Activated CD8-positive, alpha-beta memory T cell treated with anti-CD3 and anti-CD28 coated beads for 48 hours (primary cell): Measurements from ENCODE around the gene RAB8B.
"Not testable (repeated sequence)": the region's sequence is repeated elsewhere in the genome, so short reads cannot be mapped to it uniquely, and the experiment has no call there.

Experiments
- DNase-seq, 3 experiments: peaks; one replicate each; pipeline ENCODE4 v3.0.0-alpha.2; 2020; ENCODE audit warnings: low read depth in 2 of 3, low spot score in 2 of 3

Gene RAB8B

DNA sequence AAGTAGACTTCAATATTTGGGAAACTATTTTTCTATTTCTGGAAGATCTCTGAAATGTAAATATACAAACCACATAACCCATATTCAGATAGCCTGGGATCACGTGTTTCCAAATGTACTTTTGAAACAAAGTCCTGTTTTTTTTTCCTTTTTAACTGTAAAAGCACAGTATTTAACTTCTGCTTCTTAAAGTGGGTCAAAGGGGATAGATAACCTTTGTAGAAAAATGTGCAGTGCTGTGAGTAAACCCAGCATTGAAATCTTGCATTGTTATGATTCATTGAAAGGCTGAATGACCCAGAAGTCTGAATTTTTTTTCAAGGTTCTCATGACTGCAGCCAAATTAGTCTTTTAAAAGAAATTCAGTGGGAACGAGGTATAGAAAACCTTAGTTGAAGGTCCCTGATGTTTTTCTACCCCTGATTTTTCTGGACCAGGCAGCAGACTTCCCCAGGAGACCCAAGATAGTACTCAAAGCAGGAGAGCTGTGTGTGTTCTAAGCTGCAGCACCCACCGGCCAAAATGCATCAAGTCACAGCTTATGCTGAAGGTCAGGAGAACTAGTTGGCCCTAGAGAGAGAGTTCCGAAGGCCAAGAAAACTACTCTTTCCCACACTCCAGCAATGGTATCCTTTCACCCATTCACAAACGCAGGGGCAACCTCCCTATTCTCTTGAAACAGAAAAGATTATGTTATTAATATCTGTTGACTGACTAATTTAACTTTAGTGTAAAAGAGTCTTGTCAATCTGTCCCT, 44.4 kb downstream of the RAB8B start:
- no peak for DNase-seq

DNA sequence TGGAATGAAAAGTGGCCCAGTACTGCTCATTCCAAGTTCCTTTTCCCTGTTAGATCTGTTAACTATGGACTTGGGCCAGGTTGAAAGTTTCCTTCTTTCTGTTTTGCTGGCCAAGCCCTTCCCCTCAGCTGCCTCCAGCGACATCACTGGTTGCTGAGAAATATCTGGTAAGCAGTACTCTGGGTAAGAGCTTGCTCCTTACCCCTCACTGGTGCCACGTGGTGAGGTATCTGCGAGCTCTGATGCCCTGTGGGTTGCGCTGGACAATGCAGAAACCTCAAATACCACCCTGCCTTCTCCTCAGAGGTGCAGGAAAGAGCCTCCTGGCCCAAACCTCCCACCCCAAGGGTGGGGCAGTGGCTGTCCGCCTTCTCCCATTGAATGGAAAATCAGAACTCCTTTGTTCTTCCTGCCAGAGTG, 45.1 kb downstream of the RAB8B start:
- DNase-seq: no peak

DNA sequence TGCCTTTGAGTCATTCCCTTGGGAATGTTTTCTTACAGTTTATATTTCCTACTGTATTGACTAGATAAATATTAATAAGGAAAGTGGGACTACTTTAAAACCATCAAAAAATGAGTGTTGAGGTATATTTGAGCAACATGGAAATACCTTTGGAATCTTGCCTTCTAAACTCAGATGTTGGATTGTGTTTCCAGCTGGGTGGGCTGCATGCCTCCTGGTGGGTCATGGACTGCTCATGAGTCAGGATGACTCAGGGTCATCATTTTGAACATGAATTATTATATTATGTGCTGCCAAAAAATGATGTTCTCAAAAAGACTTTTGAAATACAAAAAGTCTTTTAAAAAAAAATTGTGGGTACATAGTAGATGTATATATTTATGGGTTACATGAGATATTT, 46.9 kb downstream of the RAB8B start:
- DNase-seq: no peak

DNA sequence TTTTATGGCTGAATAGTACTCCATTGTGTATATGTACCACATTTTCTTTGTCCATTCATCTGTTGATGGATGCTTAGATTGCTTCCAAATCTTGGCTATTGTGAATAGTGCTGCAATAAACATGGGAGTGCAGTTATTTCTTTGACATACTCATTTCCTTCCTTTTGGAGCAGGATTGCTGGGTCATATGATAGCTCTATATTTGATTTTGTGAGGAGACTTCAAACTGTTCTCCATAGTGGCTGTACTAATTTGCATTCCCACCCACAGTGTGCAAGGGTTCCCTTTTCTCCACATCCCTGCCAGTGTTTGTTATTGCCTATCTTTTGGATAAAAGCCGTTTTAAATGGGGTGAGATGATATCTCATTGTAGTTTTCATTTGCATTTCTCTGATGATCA, 47.7 kb downstream of the RAB8B start:
- not testable (repeated sequence) for DNase-seq

DNA sequence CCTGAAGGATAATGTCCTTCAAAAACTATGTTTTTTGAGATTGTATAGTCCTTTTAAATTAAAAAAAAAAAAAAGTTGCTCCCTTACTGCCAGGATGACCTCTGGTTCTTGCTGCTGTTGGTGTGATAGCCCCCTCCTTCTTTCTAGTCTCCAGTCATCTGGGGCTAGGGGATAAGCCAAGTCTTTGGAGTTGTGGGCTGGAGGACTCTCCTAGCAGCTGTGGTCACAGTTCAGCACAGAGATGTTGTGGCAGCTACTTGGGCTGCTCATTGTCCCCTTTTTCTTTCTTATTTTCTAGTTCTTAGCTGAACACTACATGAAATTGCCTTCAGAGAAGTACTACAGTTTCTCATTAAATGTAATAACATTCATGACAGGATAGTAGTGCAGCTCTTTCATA, 48.8 kb downstream of the RAB8B start:
- DNase-seq: no peak

DNA sequence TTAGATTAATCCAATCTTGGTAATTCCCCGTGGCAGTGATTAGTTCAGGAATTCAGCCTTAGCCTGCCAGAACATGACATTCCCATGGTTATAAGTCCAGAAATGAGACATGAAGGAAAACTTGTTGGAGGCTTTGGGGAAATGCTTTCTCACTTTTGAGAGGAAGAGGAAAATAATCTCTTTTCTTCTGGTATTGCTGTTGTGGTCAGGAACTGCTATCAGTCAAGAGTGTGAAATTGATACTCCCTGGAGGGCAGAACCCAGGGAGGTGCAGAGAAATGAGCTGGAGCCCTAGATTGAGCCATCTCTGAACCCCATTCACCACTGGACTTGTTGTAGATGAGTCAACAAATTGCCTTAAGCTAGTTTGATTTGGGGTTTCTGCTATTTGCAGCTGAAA, 49.4 kb downstream of the RAB8B start:
- DNase-seq: no peak

DNA sequence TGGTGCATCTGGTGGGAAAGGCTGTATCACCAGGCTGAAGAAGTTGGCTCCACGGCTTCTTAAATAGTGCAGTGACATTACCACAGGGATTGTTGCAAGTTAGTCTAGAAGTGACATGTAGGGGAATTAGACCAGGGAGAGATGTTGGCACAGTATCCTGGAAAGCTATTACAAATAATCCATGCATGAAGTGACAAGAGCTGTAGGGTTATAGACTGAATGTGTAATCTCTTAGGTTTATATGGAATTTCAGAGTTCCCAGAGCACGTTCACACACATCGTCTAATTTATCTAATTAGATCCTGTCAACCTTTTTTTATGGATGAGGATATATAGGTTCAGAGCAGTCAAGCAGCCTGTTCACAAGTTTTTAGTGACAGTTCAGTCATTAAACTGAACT, 50.7 kb downstream of the RAB8B start:
- DNase-seq: no peak

DNA sequence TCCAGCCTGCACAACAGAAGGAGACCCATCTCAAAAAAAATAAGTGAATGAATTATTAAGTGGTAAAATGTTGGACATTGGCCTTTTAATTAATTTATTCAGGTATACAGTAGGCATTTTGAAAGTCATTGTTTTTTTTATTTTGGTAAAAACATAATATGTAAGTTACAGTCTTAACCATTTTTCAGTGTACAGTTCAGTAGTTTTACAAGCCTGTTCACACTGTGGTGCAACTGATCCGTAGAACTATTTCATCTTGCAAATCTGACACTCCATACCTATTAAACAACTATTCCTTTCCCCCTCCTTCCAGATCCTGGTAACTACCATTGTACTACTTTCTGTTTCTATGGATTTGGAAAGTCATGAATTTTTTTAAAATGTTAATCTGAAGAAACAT, 51.9 kb downstream of the RAB8B start:
- no peak for DNase-seq

DNA sequence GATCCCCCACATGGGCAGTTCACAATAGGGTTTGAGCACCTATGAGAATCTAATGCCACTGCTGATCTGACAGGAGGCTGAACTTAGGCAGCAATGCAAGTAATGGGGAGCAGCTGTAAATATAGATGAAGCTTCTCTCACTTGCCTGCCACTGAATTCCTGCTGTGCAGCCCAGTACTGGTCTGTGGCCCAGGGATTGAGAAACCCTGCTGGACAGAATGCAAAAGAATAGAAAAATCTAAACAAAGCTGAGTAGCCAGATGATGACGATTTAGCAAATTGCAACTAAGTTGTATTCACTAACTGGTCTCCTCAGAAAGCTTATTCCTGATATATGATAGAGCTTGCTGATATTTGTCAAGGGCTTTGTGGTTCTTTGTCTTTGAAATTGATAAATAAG, 53.7 kb downstream of the RAB8B start:
- DNase-seq: no peak

DNA sequence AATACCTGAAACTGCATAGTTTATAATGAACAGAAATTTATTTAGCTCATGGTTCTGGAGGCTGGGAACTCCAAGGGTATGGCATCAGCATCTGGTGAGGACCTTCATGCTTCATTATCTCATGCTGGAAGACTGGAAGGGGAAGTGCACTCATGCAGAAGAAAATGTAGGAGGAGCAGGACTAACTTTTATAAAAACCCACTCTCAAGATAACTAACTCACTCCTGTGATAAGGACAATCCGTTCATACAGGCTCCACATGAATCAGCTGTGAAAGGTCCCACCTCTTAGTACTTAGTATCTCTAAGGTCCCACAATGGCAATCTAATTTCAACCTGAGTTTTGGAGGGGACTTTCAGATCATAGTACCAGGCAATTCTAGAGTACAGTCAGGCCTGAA, 54.4 kb downstream of the RAB8B start:
- no peak for DNase-seq

DNA sequence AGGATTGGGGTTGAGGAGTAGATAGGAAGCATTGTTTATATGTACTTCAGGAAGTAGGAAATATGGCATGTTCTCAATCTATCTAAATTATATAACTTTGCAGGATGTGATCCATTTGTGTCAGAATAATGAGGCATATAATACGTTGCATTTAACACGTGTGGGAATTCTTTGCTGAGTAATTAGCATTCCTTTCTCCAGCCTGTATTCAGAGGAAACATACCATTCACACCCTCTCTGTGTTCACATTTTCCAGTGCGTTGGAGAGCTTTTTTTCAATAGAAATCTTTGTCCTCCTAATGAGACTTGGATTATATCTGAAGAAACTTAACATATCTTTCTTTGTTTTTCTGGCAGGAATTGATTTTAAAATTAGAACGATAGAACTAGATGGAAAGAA, 55.0 kb downstream of the RAB8B start:
- DNase-seq: no peak

DNA sequence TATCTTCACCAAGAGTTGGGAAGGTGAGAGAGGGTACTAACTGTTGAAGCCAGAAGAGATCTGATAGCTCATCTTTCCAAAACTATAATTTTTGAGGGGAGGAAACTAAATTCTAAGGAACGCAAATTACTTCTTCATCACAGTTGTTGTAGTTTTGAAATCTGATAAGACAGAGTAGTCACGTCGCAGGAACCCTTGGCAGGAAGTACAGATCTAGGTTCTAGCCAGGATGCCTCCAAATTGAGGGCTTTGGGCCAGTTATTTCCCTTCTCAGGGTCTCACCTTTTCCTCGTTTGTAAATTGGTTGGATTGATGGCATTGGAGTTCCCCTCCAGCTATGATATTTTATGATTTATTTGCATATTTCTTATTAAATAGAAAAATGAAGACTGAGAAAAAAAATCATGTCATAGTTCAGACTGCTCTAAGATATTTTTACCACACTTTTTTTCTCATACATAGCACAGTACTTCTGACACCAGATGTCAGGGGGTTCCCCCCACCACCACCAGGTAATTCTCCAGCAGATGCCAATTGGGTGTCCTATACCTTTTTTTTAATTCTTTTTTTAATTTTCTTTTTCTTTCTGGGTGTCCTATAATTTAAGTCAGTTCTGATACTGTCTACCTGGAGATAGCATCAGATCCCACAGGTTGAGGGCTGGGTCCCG, 55.7 kb downstream of the RAB8B start:
- no peak for DNase-seq

DNA sequence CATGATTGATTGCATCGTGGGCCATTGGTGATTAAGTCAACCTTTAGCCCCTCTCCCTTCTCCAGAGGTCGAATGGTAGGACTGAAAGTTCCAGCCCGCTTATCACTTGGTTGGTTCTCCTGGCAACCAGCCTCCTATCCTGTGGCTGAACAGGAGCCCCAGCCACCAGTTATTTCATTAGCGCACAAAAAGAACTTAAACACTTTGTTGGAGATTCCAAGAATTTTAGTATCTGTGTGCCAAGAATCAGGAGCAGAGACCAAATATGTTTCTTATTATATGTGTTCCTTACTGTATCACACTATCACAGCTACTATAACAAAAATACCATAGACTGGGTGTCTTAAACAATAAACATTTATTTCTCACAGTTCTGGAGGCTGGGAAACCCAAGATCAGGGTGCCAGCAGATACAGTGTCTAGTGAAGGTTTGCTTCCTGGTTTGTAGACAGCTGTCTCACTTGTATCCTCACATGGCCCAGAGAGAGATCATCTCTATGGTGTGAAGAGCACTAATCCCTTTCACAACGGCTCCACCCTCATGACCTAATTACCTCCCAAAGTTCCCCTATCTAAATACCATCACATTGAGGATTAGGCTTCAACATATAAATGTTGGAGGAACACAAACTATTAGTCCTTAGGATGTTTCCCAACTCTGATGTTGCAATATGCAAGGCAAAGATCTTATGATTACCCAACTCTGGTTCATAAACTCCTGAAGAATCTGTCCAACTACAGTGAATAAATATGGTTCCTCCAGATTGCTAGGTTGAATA, 57.5 kb downstream of the RAB8B start:
- no peak for DNase-seq

DNA sequence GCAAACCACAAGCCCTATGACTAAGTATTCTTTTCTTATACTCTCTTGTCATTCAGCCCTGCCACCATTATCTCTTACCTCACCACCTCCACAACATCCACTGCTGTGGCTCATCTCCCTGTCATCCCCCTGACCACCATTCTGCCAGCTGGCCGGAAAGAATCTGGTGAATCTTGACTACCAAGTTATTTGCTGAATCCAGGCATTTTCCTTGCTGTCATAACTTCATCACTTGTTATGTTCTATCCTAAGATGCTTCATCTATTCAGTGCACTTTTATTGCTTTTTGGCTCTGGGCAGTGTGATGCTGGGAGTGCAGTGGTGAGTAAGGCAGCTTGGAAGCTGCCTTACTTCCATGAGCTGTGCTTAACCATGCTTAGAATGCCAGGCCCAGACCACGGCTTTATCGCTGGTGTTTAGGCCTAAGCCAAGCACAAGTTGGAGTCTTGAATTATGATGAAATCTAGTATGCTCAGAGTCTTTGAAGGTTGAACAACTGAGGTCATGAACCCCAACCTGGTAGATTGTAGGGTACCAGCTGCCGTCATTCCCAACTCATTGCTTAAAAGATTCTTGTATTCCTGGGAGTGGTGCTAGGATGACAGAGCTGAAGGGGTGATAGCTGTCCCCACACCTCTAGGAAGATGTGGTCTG, 61.0 kb downstream of the RAB8B start:
- no peak for DNase-seq

DNA sequence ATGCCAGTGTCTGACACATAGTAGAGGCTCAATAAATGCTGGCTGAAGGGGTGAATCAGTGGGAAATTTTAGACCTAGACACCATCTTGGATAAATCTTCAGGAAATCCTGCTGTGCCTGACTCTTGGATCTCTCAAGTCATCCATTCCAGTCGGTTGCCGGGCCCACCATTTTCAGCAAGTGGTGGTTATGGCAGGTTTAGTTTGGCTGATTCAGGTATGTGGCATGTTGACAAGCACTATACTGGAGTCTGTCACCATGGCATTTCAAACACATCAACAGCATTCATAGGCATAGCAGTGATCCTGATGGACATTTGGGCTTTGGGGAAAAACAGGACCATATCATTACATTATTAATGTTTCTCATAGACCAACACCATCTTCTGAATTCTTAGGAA, 62.3 kb downstream of the RAB8B start:
- no peak for DNase-seq

DNA sequence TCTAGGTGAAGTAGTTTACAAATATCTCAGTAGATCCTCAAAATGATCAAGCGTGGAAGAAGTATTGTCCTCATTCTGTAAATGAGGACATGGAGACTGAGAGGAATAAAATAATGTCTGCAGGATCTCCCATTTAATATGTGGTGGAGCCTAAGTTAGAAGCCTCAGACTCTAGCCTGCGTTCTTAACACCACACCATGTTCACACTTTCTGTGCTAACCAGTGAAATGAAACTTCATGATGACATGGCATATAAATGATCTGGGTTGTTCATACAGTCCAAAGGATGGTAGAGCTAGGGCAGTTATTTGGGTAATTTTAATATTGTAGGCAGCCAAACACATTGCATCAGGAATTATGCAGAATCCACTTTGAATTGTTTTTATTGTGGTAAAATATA, 62.9 kb downstream of the RAB8B start:
- DNase-seq: no peak

DNA sequence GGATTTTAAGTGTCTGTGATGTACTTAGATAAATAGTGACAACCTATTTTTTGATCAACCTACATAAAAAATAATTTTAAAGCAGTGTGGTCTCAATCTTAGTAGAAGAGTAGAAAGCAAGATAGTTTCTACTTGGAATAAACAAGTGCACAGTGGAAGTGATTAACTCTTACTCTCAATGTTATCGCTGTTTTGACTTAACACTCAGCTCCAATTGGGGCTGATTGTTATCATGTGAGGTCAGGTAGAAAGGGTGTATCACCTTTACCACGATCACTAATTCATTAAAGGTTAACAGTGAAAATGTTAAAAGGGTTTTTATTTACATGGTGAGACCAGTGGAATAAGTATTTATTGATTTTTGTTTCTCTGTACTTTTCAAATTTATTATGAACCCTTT, 65.6 kb downstream of the RAB8B start:
- no peak for DNase-seq

DNA sequence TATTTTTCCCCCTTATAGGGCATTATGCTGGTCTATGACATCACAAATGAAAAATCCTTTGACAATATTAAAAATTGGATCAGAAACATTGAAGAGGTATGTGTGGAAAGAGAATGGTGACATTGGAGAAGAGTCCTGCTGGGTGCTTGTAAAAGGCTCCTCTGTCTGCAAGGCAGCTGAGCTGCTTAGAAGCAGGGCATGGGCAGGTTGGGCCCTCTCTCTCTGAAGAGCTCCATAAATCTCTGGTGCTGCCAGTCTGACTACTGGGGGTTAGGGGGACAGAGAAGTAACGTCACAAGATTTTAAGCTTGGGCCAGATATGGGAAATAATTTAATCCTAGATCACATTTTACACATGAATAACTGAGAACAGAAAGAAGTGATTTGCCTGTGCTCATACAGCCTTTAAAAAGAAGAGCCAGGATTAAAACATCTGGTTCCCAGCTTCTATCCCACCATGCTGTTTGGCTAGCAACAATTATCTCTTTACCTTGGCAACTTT, 66.1 kb downstream of the RAB8B start:
- no peak for DNase-seq

DNA sequence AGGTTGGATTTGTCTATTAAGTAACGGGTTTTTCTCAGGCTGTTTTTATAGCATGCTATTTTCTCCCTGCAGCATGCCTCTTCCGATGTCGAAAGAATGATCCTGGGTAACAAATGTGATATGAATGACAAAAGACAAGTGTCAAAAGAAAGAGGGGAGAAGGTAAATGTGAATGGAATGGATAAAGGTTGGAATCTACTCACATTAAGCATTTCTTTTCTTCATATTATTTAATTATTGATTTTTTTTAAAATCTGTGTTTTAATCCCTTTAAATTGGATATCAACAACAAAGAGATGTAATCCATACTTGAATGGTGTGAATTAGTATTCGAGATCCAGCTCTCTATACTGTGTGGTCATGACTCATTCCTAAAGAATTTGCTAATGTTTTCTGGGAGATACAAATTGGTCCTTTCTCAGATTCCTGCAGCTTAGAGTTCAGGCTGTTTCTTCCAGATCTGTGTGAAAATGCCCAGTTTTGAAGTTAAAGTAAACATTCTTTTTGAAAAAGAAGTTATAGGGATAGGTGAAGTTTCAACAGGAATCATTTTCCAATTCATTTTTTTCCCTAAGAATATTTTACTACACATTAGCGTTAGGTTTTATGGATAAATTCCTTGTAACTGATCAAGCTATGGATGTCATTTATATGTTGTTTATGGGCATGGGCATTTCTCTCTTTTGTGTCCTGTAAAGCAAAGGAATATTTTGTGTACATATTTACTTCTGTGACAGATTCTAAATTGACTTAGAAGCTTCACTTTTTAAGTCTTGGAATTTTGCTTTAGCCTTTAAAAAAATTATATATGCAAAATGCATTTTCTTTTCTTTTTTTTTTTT, 67.2 kb downstream of the RAB8B start:
- DNase-seq: no peak

DNA sequence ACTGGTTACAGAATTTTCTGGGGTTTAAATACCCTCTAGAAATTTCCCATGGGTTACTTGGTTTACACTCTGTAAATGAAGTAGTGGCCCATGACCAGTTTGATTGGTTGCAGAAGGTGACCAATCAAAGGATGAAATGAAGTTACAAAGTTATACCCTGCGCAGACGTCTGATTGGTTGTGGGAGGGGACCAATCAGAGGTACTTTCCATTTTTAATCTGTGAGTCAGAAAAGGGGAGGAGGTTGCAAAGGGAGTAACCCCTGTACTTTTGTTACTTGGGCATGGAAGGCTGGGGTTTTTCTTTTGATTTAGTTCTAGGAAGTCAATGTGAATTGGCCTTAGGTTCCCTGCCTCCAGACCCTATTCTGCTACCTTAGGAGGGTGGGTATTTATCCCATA, 69.3 kb downstream of the RAB8B start:
- DNase-seq: no peak

DNA sequence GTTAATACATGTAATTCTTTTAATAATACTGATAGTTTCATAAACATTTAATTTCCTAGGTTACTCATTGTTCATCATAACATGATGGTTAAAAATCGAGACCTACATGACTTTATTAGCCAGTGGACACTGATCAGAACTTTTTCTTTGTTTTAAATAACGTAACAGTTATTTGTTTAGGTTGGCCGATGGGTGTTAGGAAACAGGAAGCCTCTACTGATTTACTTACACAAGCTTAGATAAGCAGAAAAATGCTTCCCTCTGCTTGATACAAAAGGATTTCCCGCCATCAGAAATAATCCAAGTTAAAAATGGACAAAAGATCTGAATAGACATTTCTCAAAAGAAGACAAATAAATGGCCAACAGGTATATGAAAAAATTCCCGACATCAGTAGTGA, 71.4 kb downstream of the RAB8B start:
- no peak for DNase-seq
